PFSK-1 (cell line): Measurements from ENCODE around the gene PFDN4.

Experiments
- POLR2AphosphoS5 ChIP-seq: IDR thresholded peaks from 2 replicates; pipeline ENCODE4 v1.6.1; 2012; ENCODE audit warnings: low read depth, mild to moderate bottlenecking, control low read depth, low read length, moderate library complexity
- REST ChIP-seq, 2 experiments: IDR thresholded peaks; 2 replicates each; pipeline versions ENCODE4 v1.6.1 to v1.8.0; 2011 to 2012; ENCODE audit warnings: low read depth in 2 of 2, low read length in 2 of 2, control low read depth in 1 of 2, inconsistent platforms in 1 of 2, mild to moderate bottlenecking in 1 of 2, moderate library complexity in 1 of 2; ENCODE audit not compliant: insufficient read depth in 1 of 2

- TF ChIP-seq REST (IDR thresholded peaks at IDR 0.05; ENCODE audit: insufficient read depth in 1 of 2, low read depth in 2 of 2, low read length in 2 of 2), result no peak
- no peak for TF ChIP-seq POLR2AphosphoS5
These were observed 15.9 kb downstream of the PFDN4 start for GRCh38 chr20:54223751-54224150.
